NCI-H1092 (cell line): ENCODE measurements around the gene MBD6.

Experiments used
- DNase-seq: peaks from one replicate; lab custom pipeline; 2025; lab: John Stamatoyannopoulos, UW

Gene MBD6, protein sequence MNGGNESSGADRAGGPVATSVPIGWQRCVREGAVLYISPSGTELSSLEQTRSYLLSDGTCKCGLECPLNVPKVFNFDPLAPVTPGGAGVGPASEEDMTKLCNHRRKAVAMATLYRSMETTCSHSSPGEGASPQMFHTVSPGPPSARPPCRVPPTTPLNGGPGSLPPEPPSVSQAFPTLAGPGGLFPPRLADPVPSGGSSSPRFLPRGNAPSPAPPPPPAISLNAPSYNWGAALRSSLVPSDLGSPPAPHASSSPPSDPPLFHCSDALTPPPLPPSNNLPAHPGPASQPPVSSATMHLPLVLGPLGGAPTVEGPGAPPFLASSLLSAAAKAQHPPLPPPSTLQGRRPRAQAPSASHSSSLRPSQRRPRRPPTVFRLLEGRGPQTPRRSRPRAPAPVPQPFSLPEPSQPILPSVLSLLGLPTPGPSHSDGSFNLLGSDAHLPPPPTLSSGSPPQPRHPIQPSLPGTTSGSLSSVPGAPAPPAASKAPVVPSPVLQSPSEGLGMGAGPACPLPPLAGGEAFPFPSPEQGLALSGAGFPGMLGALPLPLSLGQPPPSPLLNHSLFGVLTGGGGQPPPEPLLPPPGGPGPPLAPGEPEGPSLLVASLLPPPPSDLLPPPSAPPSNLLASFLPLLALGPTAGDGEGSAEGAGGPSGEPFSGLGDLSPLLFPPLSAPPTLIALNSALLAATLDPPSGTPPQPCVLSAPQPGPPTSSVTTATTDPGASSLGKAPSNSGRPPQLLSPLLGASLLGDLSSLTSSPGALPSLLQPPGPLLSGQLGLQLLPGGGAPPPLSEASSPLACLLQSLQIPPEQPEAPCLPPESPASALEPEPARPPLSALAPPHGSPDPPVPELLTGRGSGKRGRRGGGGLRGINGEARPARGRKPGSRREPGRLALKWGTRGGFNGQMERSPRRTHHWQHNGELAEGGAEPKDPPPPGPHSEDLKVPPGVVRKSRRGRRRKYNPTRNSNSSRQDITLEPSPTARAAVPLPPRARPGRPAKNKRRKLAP

DNA sequence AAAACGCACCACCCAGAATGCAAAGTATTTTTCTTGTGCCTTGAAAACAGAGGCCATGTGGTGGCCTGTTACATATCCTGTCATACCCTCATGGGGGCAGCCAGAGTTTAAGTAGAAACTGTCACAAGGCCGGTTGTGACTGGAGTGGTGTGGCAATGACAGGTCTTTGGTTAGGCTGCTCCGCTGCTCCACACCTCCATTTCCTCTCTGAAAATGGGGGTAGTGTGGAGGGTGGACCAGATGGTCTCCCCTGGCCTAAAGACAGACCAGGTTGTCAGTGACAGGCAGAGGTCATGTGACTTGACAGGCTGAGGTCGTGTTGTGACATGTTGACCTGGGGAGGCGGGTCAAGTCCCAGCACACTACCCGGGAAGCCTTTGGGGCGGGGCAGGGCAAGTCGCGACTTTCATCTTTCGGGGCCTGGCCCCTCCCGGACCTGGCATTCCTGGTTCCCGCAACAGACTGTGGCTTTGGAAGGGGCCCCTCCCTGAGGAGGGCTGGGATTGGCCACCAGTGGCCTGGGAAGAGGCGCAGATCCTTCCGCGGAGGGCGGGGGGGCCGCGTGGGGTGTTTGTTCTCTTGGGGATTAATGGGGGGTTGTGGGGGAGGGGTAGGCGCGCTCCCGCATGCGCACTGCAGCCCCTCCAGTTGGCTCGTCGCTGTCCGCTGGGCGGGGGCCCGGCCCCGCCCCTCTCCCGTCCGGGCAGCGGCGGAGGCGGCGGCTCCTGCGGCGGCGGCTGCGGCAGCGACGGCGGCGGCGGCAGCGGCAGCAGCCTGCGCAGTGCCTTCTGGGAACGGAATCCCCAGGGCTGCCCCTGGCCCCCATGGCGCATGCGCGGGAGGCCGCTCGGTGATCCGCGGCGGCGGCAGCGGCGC lies at the start of gene MBD6:
TSS of gene MBD6 (plus strand) at position 814 of the 876 bp plus-strand sequence. CDS start 1,480 bp downstream, outside the sequence.
- DNase-seq, result peak; percentile 66

GRCh38 chr12:57473392-57473791 lies 49.2 kb upstream of the MBD6 start:
- no peak for DNase-seq

DNA sequence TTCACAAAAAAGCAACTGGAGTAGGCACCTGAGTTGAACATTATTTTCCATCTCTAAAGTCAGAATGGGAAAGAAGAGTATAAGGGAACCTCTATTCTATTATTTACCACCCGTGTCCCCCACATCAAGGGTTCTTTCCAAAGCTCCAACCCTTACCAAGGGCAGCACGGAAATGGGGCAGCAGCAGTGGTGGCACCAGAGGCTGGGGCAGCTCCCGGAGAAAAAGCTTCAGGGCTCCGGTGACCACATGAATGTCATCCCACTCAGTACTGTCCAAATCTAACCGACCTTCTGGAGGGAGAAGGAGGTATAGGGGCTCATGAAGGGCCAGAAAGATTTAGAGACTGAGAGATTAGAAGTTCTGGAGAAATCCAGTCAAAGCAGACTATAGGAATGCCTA lies 48.7 kb upstream of the MBD6 start:
- no peak for DNase-seq

DNA sequence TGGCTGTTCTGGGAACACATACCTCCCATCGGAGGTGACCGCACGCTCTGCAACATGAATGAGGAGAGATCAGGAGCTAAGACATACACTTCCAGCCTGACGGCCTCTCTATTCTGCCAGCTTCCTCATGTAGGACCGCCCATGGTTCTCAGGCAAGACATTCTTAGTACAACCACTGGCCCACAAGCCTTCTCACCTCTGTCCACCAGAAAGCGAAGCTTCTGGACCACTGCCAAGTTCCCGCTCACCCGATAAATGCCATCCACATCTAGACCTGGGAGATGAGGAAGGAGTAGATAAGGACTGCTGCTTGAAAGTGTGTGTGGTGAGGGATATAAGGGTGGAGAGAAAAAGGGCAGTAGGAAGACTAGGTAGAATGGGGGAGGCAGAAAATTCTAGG lies 48.2 kb upstream of the MBD6 start:
- no peak for DNase-seq

DNA sequence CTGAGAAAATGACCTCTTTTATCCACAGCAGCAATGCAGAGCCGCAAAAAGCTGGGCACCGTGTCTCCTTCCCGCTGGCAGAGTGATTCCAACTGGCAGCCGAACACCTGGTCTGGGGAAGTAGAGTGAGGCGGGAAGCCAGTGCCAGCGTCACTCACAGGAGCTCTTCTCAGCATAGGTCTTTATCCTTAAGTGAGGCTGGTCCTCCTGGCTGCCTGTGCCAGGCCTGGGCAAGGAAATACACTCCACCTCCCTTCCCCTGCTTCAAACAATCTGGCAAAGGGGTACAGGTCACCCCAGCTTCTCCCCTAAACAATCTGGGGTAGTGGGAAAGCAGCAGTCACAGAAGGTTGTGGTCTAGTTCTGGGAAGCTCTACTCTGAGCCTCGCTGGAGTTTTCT lies 47.8 kb upstream of the MBD6 start:
- no peak for DNase-seq

DNA sequence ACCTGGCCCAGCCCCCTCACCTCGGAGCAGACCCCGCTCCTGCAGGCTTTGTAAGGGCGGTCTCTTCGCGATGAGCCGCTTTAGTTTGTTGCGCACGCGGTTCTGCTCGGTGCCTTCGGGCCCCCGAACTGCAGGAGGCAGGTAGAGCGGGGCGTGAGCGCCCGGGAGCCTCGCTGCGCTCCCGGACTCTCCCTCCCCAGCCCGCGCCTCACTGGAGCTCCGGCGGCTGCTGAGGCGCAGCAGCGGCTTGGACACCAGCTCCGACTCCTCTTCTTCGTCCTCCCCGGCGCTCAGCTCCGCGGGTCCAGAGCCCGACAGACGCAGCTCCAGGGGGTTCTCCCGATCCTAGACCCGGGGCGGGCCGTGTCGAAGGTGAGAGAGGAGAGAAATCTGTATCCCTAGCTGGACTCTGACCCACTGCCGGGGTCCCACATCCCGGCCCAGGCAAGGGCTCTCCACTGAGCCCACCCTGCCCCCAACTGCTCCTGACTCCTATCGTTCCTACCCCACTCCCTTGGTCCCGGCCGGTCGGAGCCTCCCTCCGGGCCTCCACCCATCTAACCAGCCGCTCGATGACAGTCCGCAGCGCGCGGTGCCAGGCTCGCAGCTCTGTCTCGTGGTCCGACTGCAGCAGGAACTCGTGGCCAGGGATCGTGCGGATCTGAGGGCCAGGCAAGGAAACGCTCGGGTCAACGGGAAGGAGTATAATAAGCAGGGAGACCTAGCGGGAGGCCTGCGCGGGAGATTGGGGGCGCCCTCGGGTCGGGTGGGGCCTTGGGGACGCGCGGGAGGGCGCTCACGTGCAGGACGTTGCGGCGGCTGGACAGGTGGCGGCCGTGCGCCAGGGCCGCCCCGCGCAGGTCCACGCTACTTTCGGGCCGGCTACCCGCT lies 47.1 kb upstream of the MBD6 start:
- DNase-seq, result no peak

DNA sequence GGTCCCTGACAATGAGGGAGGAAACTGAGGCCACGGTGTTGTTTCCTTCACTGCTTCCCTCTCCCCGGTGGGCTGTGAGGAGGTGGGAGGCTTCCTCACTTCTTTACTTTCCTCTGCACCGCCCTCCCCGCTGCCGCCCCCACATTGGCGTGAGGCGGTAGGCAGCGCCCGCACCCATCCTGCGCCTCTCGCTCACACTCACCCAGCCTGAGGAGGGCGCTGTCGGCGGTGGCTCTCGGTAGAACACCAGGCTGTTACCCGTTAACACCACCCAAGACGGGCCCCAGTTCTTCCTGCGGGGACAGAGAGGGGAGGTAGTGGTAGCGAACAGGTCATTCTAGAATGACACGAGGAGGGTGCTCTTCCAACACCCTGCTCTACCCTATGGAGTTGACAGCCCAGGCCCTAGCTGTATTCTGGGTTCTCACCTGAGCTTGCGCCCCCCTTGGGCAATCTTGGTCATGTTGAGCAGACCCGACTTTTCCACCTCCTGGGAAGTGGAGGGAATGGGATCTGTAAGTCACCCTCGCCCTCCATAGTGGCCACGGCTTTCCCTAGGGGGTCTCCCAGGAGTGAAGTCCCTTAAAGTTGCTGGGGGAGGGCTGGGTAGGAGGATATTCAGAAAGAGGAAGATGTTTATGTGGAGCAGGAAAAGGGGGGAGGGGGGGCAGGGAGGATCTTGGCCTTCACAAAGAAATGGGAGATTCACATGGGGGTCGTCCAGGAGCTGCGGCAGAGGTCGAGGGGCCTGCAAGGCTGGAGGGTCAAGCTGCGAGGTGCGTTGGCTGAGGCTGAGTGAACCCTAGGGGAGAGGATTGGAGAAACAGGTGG lies 46.2 kb upstream of the MBD6 start:
- DNase-seq, result no peak

- no peak for DNase-seq
Measured at GRCh38 chr12:57476993-57477709, 45.5 kb upstream of the MBD6 start.

DNA sequence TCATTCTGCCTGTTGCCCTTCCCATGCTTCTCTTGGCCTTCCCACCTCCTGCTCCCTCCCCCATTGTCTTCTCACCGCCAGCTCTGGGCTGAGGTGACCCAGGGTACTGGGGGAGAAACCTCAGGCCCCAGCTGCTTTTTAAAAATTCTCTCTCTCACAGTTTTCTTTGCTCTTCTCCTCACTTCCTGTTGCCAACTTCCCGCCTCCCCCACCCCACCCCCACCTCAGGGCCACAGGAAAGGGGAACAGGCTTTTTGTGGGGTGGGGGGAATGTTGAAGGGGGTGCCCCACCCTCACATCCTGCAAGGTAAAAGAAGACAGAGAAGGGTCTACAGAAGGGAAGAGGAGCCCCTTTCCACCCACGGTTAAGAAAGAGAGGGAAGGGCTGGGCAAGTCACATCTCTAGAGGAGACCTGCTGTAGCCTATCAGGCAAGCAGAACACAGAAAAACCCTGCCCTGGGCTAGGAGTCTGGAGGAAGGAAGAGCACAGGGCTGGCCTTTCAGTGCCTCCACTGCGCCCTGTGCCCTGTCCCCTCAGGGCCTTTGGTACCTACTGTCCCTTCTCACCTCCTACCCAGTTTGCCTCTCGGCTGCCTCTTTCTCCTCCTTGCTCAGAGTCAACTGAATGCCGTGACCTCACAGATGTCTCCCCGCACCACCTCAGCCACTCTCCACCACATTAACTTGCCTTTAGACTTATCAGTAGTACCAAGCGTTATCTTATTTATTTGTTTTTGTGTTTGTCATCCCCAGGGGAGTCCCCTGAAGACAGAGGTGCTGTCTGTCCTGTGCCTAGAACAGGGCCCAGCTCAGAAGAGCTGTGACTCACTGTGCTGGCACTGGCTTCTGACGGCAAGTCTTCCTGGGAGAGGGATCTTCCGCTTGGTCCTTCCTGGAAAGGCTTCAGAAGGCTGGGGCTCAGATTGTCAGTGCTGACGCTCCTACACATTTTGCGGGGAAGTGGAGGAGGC lies 44.6 kb upstream of the MBD6 start:
- no peak for DNase-seq

GRCh38 chr12:57479043-57479375 lies 43.6 kb upstream of the MBD6 start:
- DNase-seq, result no peak

GRCh38 chr12:57479376-57480115 lies 43.1 kb upstream of the MBD6 start, which contains the start of gene ARHGAP9:
ARHGAP9 (minus strand) TSS chr12:57479866; CDS start chr12:57479406, 460 bp downstream.
- DNase-seq, result no peak

GRCh38 chr12:57481671-57482070 lies 41.0 kb upstream of the MBD6 start:
- DNase-seq, result no peak

DNA sequence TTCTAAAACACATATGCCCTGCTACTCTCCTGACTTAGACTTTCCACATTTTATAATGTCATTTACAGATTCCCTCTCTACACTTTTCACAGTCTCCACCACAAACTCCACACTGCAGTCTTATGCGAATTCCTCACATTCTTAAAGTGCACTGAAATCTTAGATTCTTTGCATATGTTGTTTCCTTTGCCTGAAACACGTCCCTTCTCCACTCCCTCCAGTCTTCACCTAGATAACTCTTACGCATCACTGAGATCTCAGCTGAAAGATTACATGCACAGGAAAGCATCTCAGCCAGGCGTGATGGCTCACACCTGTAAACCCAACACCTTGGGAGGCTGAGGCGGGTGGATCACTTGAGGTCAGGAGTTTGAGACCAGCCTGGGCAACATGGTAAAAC lies 39.2 kb upstream of the MBD6 start:
- DNase-seq, result no peak

- DNase-seq, result no peak
Measured at GRCh38 chr12:57485695-57486094, 36.9 kb upstream of the MBD6 start.

- DNase-seq, result no peak
Measured at GRCh38 chr12:57487055-57487596, 35.5 kb upstream of the MBD6 start.

DNA sequence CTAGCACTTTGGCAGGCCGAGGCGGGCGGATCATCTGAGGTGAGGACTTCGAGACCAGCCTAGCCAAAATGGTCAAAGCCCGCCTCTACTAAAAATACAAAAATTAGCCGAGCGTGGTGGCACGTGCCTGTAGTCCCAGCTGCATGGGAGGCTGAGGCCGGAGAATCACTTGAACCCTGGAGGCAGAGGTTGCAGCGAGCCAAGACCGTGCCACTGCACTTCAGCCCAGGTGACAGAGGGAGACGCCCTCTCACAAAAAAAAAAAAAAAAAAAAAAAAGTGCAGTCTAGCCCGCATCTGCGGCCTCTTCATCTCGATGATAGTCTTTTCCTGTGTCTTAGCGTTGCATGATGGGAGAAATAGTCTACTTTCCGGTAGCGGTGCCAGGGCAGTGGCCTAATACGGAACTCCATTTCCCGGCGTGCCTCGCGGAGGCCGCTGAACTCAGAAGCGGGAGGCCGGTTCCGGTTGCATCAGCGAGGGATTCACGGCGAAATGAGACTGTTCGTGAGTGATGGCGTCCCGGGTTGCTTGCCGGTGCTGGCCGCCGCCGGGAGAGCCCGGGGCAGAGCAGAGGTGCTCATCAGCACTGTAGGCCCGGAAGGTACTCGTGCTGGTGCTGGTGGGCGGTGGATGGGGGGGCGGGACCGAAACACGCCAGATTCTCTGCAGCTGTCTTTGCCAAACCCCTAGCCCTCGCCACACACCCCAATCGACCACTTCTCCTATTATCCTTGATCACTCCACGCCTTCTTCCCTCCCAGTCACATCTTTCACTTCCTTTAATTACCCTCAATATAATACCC lies 34.8 kb upstream of the MBD6 start, which contains the start of gene MARS1:
TSS of gene MARS1 (plus strand) at position 472 of the 805 bp plus-strand sequence. CDS start at position 495, 23 bp downstream.
- DNase-seq, result peak; percentile 89
